WI38 (cell line): ENCODE results near the gene CHCHD1.

Source experiments
- H3K4me3 ChIP-seq: 2 replicates; pipeline ENCODE4 v1.5.1; 2011; ENCODE audit warnings: low read depth, mild to moderate bottlenecking, control low read depth, low read length
- TF ChIP-seq, protein P1 (sequence below): IDR thresholded peaks from 2 replicates; pipeline ENCODE4 v1.5.1; 2012; ENCODE audit warnings: low read depth, mild to moderate bottlenecking, control low read depth, low read length

CHCHD1 gene

DNA sequence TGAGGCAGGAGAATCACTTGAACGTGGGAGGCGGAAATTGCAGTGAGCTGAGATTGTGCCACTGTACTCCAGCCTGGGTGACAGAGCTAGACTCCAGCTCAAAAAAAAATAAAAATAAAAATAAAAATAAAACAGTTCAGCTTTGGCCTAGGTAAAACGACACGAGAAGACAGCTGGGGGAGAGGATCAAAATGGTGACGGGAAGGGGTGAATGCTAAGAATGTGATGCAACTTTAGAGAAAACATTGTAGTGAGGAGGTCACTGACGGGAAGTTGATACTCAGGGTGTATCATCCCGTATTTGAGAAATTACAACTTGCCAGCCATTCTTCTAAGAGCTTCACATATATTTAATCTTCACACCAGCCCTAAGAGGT lies 28.5 kb downstream of the CHCHD1 start:
- peak overlapping the region; percentile 76 for H3K4me3 ChIP-seq
- TF ChIP-seq, protein P1, sequence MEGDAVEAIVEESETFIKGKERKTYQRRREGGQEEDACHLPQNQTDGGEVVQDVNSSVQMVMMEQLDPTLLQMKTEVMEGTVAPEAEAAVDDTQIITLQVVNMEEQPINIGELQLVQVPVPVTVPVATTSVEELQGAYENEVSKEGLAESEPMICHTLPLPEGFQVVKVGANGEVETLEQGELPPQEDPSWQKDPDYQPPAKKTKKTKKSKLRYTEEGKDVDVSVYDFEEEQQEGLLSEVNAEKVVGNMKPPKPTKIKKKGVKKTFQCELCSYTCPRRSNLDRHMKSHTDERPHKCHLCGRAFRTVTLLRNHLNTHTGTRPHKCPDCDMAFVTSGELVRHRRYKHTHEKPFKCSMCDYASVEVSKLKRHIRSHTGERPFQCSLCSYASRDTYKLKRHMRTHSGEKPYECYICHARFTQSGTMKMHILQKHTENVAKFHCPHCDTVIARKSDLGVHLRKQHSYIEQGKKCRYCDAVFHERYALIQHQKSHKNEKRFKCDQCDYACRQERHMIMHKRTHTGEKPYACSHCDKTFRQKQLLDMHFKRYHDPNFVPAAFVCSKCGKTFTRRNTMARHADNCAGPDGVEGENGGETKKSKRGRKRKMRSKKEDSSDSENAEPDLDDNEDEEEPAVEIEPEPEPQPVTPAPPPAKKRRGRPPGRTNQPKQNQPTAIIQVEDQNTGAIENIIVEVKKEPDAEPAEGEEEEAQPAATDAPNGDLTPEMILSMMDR, result no peak

DNA sequence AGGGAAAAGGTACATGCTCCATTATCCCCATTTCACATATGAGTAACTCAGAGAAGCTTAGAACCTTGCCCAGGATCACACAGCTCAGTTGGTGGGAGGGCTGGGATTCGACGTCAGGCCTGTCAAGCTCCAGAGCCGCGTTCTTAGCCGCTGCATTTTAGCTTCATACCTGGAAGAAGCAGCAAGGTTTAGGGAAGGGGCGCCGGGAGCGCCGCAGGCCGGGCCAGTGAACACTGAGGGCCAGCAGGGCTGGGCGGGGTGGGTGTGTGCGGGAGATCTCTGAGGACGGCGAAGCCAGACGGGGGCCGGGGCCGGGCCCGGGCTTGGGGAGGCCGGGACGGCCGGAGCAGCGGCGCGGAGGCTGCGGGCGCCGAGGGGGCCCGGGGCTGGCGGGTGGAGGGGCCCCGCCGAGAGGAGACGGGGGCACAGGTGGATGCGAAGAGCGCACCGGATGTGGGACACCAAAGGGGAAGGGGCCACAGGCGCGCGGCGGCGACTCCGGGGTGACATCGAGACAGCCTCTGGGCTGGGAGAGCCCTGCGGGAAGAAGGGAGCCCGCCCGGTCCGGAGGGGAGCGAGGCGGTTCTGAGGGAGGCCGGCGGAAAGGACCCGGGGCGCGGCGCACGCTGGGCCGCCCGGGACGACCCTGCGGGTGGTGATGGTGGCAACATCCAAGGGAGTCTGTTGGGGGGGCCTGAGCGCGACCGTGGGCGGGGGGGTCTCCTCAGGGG lies 29.1 kb downstream of the CHCHD1 start:
- TF ChIP-seq, protein P1, result no peak
- peak overlapping the region; percentile 76 for H3K4me3 ChIP-seq

DNA sequence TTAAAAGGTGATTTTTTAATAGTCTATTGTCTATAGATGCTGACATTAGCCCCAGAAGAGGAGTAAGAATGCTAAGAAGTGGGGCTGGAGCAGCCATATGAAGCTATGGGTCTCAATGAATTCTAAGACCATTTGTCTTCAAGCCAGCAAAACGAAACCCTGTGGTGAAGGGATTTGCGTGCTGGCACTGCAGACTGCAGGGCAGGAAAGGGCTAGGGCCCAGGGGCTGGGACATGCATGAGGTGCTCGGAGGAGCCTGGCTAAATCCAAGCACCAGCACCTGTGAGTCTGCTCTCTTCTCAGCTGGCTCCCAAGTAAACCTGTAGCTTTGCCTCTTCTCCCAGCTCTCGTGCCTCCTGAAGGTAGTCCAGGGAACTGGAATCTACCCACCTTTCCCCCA lies 30.8 kb downstream of the CHCHD1 start:
- no peak overlapping the region for H3K4me3 ChIP-seq
- TF ChIP-seq, protein P1, result no peak

DNA sequence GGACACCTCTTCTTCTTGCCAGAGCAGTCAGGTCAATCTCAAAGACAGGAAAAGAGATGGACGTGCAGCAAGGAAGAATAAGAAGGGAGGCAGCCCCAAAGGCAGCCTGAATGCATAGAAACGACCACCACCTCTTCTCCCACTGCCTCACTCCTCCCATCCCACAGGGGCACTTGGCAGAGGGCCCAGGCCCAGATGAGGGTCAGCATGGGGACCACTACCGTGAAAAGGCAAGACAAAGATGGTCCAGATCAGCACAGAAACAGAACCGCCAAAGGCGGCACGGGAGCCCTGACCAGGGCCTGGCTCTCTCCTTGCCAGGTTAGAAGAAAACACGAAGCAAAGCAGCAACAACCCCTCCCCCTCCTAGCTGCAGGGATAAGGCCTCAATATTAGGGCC lies 31.5 kb downstream of the CHCHD1 start:
- no peak overlapping the region for H3K4me3 ChIP-seq
- TF ChIP-seq, protein P1, result no peak

DNA sequence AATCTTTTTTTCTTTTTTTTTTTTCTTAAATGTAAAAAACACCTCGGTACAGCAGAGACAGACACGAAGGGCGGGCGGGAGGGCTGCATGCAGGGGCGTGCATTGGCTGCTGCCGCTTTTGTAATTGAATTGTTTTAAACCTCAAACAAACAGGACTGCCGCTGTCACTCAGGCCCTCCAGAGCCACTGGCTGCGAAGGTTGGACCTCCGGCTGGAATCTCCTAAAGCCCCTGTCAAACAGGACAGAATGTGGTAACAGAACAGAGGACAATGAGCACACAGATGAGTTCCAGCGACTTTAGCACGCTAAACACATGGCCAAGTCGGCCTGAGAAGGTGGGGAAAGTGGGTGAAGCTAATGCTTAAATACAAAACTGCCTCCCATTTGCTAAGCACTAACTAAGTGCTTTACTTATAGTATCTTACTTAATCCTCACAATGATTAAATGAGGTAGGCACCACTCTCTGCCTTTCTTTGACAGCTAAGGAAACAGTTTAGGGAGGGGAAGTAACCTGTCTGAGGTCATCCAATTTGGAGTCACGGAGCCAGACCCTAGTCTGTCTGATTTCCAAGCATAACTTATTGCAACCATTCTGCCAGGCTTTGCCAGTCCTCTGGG lies 32.5 kb downstream of the CHCHD1 start:
- TF ChIP-seq, protein P1, result no peak
- H3K4me3 ChIP-seq, result no peak overlapping the region

DNA sequence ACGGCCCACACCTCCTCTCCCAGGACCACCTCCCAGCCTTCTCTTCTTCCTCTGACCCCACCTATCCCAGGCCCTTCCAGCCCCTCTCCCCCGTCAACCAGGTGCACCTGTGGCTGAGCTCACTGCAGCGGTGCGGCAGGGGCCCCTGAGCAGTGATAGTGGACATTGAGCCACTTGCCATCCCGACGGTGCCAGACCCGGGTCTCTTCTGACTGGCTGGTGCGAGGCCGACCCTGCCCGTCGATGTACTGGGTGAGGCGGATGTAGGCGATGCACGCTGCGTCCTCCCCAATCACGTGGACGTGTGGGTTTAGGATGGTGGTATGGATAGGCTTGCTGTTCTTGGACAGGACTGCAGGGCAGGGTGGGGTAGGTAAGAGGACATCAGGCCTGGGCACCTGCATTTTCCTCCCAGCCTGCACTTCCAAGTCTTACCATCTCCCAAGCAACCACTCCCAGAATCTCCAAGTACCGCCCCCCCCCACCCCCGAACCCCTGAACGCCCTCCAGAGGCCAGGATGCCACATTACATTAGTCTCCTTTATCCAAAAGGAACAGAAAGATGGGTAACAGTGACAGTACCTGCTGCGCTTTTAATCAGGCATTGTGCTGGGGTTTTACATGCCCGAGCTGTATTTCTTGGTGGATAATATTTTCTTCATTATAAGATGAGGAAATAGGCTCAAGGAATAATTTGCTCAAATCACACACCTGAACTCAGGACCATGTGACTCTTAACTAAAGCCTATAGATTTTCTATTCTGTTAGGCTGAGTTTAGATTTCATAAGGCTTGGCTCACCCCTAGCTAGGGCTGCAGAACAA lies 33.3 kb downstream of the CHCHD1 start:
- no peak overlapping the region for H3K4me3 ChIP-seq
- TF ChIP-seq, protein P1, result no peak

DNA sequence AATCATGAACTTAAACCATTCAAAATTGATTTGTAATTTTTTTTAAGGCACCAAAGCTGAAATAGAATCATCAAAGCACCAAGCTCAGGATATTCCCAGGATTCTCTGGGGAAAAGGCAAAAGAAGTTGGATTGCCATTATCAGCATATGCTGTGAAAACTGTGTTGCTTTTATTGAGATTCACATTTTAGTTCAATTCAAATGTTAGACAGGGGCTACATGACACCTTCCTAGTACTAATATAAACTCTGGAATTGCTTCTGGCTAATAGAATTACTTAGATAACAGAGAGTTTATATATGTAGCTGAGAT lies 33.8 kb downstream of the CHCHD1 start:
- H3K4me3 ChIP-seq, result peak overlapping the region; percentile 17; the same call in 1 of the 2 replicates
- TF ChIP-seq, protein P1, result no peak
